Left renal pelvis (tissue), 4 donors: Measurements from ENCODE around the gene ABLIM2. TPM values are rescaled to one million over a fixed set of nuclear protein-coding genes. Genes with fewer than 3 reads are reported as not detected.

ENCODE experiments used
- DNase-seq, 4 donors: peaks; one replicate each; pipeline ENCODE4 v3.0.0-alpha.2; 2013; ENCODE audit warnings: low read depth in 4 of 4, low spot score in 3 of 4
- polyA plus RNA-seq, 4 donors: library from polyadenylated mRNA; unstranded; fragments of 120-200 nt; gene quantifications; one replicate each; pipeline ENCODE4 v1.2.1, GENCODE V29; 2013; ENCODE audit not compliant: insufficient read length in 4 of 4

ABLIM2 gene
- polyA plus RNA-seq, 4 donors: 1.8 to 7.0 (median 6.1) TPM

DNA sequence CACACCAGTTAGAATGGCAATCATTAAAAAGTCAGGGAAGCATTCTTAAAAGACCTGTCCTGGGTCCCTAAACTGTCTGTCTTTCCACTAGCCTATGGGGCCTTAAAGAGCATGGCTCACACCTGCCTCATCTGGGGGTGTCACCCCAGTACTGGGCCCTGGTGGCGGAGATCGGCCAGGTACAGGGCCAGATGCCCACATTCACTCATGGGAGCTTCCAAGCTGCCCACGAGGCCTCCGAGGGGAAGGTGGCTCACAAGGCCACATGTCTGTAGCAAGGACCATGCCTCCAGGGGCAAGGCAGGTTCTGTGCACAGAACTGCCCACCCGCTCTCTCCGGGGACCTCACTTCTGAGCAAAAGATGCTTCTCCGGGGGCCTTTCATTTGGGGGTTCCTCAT is 163.5 kb downstream of the ABLIM2 start:
- DNase-seq: no peak

DNA sequence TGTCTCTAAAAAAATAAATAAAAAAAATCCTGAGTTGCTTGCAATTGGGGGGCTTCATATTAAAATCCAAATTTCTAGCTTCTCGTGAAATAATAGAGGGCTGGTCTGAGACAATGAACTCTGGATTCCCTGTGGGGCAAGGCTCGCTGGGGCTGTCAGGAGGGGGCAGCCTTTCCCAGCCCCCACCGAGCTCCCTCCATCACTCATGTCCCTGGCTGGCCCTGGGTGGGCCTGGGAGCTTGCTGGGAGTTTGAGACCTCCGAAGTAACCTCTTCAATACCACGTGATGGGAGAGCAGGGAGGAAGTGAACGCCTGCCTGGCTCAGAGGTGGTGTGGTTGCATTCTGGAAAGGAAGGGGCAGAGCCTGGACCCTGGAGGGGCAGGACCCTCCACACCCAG is 164.9 kb downstream of the ABLIM2 start:
- no peak for DNase-seq

DNA sequence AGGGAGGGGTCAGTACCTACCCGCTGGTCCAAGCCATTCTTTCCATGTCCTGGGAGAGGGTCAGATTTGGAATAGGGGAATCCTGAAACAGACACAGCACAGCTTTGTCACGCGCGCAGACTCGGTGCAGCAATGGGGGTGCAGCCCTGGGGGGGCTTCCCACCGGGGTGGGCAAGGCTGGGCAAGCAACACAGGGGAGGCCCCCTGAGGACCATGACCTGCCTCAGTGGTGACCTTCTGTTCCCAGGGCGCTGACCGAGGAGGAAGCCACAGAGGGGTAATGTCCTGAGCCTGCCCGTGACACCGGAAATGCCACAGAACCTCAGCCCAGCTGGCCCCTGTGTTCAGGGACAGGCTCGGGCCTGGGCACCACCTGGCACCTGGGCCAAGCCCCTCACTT is 165.8 kb downstream of the ABLIM2 start:
- no peak for DNase-seq

DNA sequence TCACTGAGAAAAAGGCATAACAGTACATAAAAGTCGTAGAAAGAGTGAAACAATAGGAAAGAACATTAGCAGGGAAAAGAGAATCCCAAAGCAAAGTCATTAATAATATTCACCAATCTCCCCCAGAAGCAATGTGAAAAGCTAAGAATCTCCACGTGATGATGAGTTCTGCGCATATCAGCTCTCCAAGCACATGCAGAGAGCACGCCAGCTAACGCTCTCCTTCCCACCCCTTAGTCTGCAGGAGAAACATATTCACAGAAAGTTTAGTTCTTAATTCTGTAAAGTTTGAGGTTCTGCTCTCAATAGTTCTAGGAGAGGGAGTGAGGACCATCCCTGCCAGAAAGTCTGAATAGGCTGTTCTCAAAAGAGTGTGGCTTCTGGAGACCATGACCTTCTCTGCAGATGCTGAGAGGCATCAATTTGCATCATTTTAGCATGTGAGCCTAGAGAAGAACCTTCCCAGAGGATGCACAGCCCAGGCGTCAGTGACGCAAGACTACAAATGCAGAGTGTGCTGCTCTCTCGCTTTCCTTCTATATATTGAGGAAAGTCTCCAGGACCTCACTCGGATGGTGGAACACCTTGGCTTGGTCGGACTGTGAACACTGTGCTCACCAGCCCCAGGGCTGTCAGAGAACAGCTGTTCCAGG is 167.7 kb downstream of the ABLIM2 start:
- DNase-seq: no peak

DNA sequence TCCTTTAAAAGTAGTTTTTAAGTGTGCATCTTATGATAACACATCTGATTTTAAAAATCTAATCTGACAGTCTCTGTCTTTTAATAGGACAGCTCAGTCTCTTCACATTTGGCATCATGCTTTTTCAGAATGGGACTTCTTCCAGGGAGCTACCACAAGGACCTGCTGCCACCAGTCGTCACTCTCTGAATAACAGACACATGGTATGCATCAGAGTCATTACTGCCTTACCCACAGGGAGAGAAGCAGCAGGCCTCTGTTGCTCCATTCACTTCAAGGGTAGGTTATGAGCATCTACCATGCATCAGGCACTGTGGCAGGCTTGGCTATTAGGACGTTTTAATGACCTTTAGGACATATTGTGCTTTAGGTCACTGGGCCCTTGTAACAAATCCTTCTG is 169.0 kb downstream of the ABLIM2 start:
- DNase-seq: no peak

DNA sequence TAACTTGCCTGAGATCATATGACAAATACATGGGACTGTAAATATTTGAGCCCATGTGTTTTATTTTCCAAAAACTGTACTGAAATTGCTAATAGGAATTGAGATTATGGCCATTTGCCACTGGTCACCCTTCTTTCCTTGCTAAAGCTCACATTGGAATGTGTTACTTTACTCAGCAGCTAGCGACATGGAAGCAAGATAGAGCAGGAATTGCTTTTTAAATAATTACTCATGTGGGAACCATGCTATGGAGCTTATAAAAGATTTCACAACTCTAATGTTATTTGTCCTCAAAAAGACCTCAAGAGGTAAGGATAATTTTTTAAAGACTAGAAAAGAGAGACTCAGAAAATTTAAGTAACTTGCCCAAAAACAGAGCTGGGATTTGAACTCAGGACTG is 170.2 kb downstream of the ABLIM2 start:
- no peak for DNase-seq

DNA sequence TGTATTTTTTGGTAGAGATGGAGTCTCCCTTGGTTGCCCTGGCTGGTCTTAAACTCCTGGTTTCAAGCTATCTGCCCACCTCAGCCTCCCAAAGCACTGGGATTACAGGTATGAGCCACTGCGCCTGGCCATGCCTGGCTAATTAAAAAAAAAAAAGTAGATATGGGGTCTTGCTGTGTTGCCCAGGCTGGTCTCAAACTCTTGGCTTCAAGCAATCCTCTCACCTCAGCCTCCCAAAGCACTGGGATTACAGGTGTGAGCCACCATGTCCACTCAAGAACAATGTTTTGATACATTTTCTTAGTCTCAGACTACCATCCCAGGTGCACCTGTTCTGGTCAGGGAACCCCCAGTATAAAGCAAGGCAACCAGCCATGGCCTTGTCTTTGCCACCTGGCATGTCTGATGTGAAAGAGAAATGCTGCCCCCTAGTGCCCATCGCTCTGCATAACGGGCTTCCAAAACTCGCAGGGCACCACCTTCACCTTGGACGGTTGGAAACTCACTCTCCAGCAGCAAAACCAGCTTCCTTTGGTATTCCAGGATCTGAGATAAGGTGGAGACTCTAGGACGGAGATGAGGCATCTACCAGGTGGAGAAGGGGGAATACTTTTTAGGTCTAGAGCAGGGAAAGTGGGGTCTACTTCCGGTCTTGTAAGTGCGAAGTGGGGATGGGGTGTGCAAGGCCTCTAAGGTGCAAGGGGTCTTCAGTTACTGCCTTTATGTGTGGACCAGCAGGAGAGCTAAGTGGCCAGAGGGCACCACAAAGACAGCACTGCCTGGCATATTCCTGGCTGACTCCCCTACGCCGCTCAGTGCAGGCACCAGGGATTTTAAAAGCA is 171.2 kb downstream of the ABLIM2 start:
- no peak for DNase-seq

DNA sequence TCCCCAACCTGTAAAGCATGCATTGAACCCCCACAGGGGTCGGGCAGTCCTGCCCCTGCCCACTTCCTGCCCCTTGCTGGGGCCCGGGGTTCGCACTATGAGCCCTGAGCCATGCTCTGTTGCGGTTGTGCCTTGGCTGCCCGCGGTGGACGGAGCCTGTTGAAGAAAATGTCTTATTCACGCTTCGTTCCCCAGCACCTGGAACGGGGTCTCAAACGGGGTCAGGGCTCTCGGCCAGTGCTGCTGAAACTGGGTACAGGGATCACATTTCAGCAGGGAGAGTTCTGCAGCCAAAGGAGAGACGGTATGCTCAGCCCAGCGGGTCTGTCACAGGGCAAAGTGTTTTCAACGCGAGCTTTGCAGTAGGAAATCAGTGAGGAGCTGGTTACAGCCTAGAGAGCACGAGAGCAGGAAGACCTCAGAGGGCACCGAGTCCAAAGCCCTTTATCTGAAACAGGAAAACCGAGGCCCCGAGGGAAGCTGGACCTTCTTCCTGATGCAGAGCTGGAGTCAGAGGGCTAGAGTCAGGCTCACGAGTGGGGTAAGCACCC is 172.6 kb downstream of the ABLIM2 start:
- DNase-seq: no peak

DNA sequence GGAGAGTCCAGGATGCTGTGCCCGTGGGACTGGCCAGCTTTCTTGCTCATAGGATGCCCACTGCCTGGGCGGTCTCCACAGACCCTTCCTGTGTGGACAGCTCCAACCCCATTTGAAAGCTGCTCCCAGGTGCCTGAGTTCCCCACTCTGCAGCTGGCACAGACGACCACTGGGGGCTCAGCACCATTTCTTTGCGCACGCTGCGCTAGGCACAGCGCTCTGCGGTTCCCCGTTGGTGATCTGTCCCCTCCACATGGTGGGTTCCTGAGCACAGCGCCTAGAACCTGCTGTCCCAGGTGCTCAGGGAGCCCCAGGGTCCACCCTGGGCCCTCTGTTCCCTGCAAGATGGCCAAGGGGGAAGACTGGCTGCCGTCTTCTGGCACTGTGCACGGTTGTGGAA is 173.5 kb downstream of the ABLIM2 start:
- DNase-seq: no peak

DNA sequence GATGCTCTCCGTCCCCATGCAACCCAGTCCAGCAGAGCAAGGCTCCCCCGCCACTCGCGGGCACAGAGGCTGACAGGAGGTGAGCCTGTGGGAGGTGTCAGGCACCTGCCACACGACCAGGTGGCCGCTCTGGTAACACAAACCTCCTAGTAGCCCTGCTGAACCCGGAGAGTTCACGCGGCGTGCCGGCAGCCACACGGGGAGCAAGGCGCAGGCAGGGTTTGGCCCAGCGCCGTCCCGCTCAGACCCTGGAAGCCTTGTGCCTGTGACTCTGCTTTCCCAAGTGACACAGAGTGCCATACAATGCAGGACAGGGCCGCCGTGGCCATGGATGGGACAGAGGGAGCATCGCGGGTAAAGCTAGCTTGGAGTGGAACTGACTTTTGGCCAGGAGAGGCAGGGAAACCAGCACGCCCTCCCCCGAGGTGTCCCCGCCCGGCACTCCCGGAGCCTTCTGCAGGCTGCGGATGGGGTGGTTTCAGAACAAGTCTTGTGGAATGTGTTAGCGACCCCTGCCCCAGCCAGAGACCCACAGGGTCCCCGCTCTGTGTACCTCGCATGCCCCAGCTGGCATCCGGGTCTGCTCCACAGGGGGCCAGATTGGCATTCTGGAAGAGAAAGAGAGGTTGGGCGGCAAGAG is 174.2 kb downstream of the ABLIM2 start:
- no peak for DNase-seq

DNA sequence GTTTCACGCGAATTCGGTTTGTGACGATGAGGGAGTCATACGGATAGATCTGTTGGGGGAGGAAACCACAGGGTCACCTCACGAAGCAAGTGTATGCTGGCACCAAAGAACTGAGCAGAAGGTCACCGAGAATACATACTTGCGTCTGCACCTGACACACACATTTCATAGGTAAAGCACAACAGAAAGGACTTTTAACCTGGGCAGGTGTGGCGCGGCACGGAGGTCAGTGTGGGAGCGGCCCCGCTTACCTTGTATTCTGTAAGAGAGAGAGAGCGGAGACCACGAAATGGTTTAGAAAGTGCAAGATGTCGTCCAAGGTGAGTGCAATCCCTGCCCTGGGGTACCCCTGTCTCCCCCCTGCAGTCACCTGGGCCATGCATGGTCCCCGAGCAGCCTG is 175.3 kb downstream of the ABLIM2 start:
- no peak for DNase-seq

DNA sequence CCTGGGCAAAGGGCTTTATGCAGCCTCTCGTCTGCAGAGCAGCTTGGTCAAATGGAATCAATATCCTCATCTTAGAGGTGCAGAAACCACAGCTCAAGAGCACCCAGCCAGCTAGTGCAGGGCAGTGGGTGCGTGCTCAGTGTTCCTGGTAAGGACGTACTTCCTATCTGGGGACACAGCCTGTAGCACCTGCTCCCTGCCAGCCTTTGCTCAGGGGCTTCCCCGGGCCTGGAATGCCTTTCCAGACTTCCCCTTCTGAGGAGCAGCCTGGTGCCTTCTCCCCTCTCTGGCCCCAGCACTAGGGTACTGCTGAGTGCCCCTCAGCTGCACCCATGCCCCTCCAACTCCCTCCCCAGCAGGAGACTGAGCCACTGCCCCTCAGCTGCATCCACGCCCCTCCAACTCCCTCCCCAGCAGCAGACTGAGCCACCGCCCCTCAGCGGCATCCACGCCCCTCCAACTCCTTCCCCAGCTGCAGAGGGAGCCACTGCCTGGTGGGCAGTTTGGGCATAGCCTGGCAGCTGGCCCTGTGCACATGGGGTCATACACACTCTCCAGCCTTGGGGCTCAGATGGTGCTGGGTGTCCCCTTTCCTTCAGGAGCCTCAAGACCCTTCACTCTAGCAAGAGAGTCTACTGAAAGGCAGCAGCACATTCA is 176.7 kb downstream of the ABLIM2 start:
- DNase-seq: no peak

DNA sequence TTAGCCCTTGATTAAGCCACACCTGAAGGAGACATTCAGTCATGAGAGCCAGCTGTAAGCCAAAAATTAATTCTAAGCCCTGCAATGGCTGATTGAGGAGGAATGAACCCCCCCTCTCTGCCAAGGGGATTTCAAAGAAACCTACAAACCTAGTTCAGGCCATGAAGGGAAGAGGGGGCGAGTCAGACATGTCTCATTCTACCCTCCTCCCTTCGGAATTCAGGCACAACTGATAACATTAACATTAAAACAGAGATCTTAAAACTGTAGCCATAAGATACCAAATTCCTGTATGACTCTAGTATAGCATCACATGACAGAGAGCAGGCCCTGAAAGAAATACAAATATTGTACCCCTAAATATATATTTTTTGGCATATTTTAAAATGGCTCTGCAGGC is 178.6 kb downstream of the ABLIM2 start:
- no peak for DNase-seq

DNA sequence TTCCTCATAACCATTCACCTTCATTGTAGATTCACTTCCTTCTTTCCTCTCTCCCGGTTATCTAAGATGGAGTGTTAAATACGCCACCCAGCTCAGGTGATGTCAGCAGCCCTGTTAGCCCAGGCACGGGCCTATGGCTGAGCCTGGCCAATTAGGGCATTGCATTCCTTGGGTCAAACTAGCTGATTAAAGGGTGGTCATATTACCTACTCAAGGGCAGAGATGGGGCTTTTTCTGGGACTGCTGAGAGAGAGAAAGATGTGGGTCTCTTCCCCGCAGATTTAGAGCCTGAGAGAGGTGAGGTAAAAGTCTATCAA is 179.0 kb downstream of the ABLIM2 start:
- DNase-seq: no peak

DNA sequence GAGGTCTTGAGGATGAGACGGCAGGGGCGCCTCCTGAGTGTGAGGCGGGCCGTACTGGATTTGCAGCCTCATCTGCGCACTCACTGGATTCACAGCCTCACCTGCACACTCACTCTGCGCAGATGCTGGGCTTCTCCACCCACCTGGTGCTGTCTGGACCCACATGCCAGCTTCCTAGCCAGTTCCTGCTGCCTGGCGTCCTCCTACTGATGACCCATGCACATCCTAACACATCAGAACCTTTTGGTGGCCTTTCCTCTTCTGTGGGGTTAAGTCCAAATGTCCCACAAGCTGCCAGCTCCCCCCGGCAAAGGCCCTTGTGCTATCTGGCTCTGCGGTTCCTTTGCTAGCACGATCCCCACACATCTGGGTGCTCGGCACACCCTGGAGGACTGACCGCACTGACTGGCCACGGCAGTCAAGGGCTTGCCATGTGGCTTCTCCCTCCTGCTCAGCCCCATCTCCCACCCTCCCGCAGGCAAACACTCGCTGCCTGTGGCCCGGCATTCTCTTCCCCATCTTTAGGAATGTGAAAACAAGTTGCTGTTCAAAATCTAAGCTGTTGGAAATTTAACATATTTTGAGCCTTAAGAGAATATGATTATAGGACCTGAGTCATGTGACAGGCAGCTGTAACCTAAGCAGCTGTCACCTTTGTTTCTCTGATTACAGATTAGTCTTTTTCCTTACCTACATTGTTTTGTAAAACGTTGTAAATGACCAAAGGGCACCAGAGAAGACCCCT is 179.5 kb downstream of the ABLIM2 start:
- DNase-seq: no peak

DNA sequence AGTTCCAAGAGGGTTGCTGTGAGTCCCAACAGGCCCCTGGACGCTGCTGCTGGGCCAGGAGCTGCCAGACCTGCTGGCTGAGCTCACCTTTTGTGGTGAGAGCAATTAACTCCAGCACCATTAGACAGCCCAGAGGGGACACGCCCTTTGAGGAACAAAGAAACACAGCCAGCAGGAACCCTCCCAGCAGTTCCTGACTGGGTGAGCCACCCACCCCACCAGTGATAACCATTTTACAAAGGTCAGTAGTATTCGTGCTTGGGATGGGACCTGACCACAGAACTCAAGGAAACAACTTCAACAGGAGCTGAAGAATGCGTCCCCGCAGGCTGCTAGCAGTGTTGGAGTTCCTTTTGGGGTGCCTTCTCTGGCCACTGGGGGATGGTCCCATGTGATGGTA is 180.1 kb downstream of the ABLIM2 start:
- DNase-seq: no peak

DNA sequence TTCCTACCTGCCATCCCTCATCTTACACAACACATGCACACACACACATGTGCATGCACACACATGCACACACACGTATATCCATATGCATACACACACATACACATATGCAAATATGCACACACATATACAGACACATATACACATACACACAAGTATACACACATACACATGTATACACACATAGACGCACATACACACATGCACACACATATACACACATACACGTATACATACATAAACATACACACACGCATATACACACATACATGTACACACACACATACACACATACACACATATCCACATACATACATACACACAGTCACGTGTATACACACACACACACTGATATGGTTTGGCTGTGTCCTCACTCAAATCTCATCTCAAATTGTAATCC is 182.0 kb downstream of the ABLIM2 start:
- DNase-seq: no peak

DNA sequence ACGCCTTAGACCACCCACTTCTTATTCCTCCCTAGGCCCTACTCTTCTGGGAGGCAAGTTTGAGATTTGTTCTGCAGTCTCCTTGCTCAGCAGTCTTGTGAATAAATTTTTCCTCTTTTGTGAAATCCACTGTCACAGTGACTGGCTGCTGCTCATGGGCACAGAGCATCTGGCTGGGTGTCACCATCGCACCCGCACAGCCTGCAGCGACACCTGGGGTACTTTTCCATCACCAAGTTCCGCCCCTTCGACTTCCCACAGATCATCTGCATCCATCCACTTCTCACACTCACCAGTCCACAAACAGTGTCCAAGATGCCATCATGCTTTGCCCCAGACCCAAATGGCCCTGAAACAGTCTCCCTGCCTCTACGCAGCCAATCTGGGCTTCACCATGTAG is 182.6 kb downstream of the ABLIM2 start:
- no peak for DNase-seq

DNA sequence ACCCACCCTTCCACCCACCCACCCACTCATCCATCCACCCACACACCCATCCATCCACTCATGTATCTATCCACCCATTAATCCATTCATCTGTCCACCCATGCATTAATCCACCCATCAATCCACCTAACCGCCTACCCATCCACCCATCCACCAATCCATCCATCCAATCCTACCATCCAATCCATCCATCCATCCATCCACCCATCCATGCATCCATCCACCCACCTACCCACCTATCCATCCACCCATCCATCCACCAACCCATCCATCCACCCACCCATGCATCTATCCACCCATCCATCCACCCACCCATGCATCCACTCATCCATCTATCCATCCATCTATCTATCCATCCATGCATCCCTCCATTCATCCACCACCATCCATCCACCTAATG is 184.2 kb downstream of the ABLIM2 start:
- no peak for DNase-seq

DNA sequence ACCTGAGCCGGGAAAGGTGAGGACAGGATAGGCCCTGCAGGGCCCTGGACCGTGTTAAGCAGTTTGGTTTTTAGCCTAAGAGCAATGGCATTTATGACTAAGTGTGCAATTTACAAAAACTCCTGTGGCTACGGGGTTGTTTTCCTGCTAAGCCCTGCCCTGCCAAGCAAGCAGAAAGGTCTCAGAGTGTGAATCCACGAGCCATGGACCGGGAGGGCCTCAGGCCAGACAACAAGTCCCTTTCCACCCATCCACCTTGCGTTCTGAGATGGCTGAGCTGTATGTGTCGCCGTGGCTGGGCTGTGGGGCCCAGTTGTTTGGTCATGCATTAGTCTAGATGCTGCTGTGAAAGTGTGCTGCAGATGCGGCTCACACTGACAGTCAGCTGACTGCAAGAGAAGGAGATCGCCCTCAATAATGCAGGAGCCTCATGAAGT is 185.1 kb downstream of the ABLIM2 start:
- no peak for DNase-seq
